B cell (primary cell): ENCODE results near the gene RPTOR. TPM values are rescaled to one million over a fixed set of nuclear protein-coding genes. Genes with fewer than 3 reads are reported as not detected.

Experiments used
- ATAC-seq: fragments of 200-7000 bp; cut with Tn5 transposase; one replicate; pipeline ENCODE4 v1.10.0; 2021; ENCODE audit warnings: low read depth, mild to moderate bottlenecking, moderate number of reproducible peaks, moderate library complexity
- CTCF ChIA-PET: fragments of 350-600 bp; sonication (Branson Sonifier 250); formaldehyde crosslinking; loops from one replicate; lab custom pipeline; 2021; ENCODE audit warnings: antibody characterized with exemption, inconsistent platforms; lab: Charles Lee
- POLR2A ChIA-PET: fragments of 350-600 bp; sonication (Branson Sonifier 250); formaldehyde crosslinking; loops from one replicate; lab custom pipeline; 2021; ENCODE audit warnings: antibody characterized with exemption; lab: Charles Lee
- DNase-seq: peaks from one replicate; pipeline ENCODE4 v3.0.0; 2013
- H2AFZ ChIP-seq: 2 replicates; pipeline ENCODE4 v1.6.1; 2012; ENCODE audit warnings: mild to moderate bottlenecking, low read depth, low read length; ENCODE audit not compliant: insufficient read depth, poor library complexity, severe bottlenecking
- H3K27ac ChIP-seq, 2 donors: 1 replicate in 1 of 2; 2 replicates in 1 of 2; pipeline ENCODE4 v1.5.1; 2012 to 2013; ENCODE audit warnings: low read length in 2 of 2, mild to moderate bottlenecking in 2 of 2, moderate library complexity in 1 of 2
- H3K27me3 ChIP-seq, 4 experiments: fragments of 200-600 bp in 1 of 4; sonication (generic) in 1 of 4; replicated peaks in 1 of 4; 1 replicate in 2 of 4; 2 replicates in 2 of 4; pipeline versions ENCODE4 v1.6.1 to v1.7.0; 2013 to 2016; ENCODE audit warnings: low read length in 3 of 4, mild to moderate bottlenecking in 2 of 4, mixed read lengths in 1 of 4, moderate library complexity in 1 of 4; ENCODE audit not compliant: insufficient read depth in 4 of 4, control insufficient read depth in 3 of 4; ENCODE audit errors: control extremely low read depth in 1 of 4
- H3K36me3 ChIP-seq, 2 experiments: replicated peaks in 1 of 2; 1 replicate in 1 of 2; 2 replicates in 1 of 2; pipeline versions ENCODE4 v1.6.1 to v1.7.1; 2013; ENCODE audit warnings: low read length in 1 of 2; ENCODE audit not compliant: insufficient read depth in 2 of 2, control insufficient read depth in 1 of 2; ENCODE audit errors: control extremely low read depth in 1 of 2, extremely low read depth in 1 of 2
- H3K4me1 ChIP-seq, 2 donors: fragments of 200-600 bp in 1 of 2; sonication (generic) in 1 of 2; 1 replicate in 1 of 2; 2 replicates in 1 of 2; pipeline versions ENCODE4 v1.5.1 to v1.6.1; 2013 to 2017; ENCODE audit warnings: low read length in 2 of 2; ENCODE audit not compliant: control insufficient read depth in 2 of 2, insufficient read depth in 2 of 2
- H3K4me2 ChIP-seq: replicated peaks from 2 replicates; pipeline ENCODE3; 2012; ENCODE audit warnings: mild to moderate bottlenecking, low read depth, low read length; ENCODE audit not compliant: poor library complexity, severe bottlenecking
- H3K4me3 ChIP-seq, 5 experiments: fragments of 200-600 bp in 1 of 5; sonication (generic) in 1 of 5; 1 replicate in 3 of 5; 2 replicates in 2 of 5; pipeline versions ENCODE4 v1.5.1 to v1.7.0; 2011 to 2016; ENCODE audit warnings: low read length in 4 of 5, mild to moderate bottlenecking in 4 of 5, low read depth in 2 of 5, control low read depth in 1 of 5, moderate library complexity in 1 of 5; ENCODE audit not compliant: insufficient read depth in 1 of 5; ENCODE audit errors: control extremely low read depth in 1 of 5, extremely low read depth in 1 of 5
- H3K79me2 ChIP-seq: fragments of 200-600 bp; sonication (generic); one replicate; pipeline ENCODE4 v1.6.0; 2016; ENCODE audit warnings: low read length; ENCODE audit not compliant: control insufficient read depth, insufficient read depth
- H3K9ac ChIP-seq: fragments of 200-600 bp; sonication (generic); 2 replicates; pipeline ENCODE4 v1.6.1; 2017; ENCODE audit warnings: mild to moderate bottlenecking, low read length, moderate library complexity
- H3K9me3 ChIP-seq, 3 donors: one replicate each; pipeline versions ENCODE4 v1.6.1 to v1.7.1; 2013; ENCODE audit warnings: low read length in 2 of 3; ENCODE audit not compliant: control insufficient read depth in 2 of 3, insufficient read depth in 1 of 3; ENCODE audit errors: control extremely low read depth in 1 of 3
- H4K20me1 ChIP-seq: 2 replicates; pipeline ENCODE4 v1.6.0; 2012; ENCODE audit warnings: mild to moderate bottlenecking, low read length; ENCODE audit not compliant: insufficient read depth, control insufficient read depth, poor library complexity, severe bottlenecking
- H3K27ac Mint-ChIP-seq: one replicate; pipeline ENCODE4 v1.8.0; 2021; ENCODE audit warnings: mixed read lengths
- H3K27me3 Mint-ChIP-seq: one replicate; pipeline ENCODE4 v1.8.0; 2021; ENCODE audit warnings: mixed read lengths
- H3K4me1 Mint-ChIP-seq: one replicate; pipeline ENCODE4 v1.8.0; 2021; ENCODE audit warnings: mixed read lengths
- H3K4me3 Mint-ChIP-seq: one replicate; pipeline ENCODE4 v1.8.0; 2021; ENCODE audit warnings: mixed read lengths
- H3K9me3 Mint-ChIP-seq: one replicate; pipeline ENCODE4 v1.8.0; 2022; ENCODE audit warnings: mixed read lengths; ENCODE audit not compliant: insufficient read depth
- EZH2 ChIP-seq: IDR thresholded peaks from 2 replicates; pipeline ENCODE4 v1.6.1; 2012; ENCODE audit warnings: borderline replicate concordance, low read depth, mild to moderate bottlenecking, moderate library complexity, low read length; ENCODE audit not compliant: insufficient read depth, poor library complexity, severe bottlenecking
- WGBS: methylation state at CpG from one replicate; pipeline ENCODE4 v1.1.5; 2013; ENCODE audit warnings: missing lambda C conversion rate; ENCODE audit not compliant: insufficient coverage; 5-methylcytosine and 5-hydroxymethylcytosine counted together
- intact Hi-C: fragments of 100-400 bp; cut with micrococcal nuclease; formaldehyde crosslinking; loops from one replicate; pipeline ENCODE4 v1.10.0; 2022
- polyA plus RNA-seq: library from polyadenylated mRNA; depleted of rRNA; stranded (reverse); fragments of >200 nt; gene quantifications from 2 replicates; pipeline ENCODE4 v1.2.3, GENCODE V29; 2012
- total RNA-seq, 2 donors: library from RNA; stranded (reverse); fragments of 120-200 nt in 1 of 2; gene quantifications; 1 replicate in 1 of 2; 2 replicates in 1 of 2; pipeline versions ENCODE4 v1.2.3 to v1.2.4, GENCODE V29; 2013 to 2022
- TF ChIP-seq, protein P1 (sequence below): fragments of 200-600 bp; IDR thresholded peaks from one replicate; pipeline ENCODE4 v1.8.0; 2022; ENCODE audit warnings: antibody characterized with exemption, mild to moderate bottlenecking

The RPTOR gene
- total and polyA plus RNA-seq, 2 donors (not counting 1 experiment from before 2014, with no cell fraction given) = 13.4 to 58.8 TPM

DNA sequence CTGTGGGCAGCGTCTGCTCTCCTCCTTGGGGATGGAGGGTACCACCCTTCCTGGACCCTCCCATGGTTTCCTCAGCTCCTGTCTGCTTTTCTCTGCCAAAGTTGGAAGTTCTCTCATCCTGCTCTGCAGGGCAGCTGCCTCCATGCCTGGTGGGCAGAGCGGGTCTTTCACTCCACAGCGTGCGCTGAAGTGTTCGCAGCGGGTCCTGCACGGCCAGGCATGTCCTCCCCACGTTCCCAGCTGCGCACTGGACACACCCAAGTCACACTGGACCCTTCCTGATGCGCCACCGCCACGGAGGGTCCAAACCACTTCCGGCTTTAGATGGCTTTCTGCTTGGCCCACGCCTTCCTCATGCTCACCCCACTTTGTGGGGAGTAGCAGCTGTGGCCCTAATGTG lies 34.5 kb upstream of the RPTOR start:
- TF ChIP-seq EZH2 = no peak
- TF ChIP-seq, protein P1, sequence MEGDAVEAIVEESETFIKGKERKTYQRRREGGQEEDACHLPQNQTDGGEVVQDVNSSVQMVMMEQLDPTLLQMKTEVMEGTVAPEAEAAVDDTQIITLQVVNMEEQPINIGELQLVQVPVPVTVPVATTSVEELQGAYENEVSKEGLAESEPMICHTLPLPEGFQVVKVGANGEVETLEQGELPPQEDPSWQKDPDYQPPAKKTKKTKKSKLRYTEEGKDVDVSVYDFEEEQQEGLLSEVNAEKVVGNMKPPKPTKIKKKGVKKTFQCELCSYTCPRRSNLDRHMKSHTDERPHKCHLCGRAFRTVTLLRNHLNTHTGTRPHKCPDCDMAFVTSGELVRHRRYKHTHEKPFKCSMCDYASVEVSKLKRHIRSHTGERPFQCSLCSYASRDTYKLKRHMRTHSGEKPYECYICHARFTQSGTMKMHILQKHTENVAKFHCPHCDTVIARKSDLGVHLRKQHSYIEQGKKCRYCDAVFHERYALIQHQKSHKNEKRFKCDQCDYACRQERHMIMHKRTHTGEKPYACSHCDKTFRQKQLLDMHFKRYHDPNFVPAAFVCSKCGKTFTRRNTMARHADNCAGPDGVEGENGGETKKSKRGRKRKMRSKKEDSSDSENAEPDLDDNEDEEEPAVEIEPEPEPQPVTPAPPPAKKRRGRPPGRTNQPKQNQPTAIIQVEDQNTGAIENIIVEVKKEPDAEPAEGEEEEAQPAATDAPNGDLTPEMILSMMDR = no peak
- no peak overlapping the region for H3K4me2 ChIP-seq
- no peak overlapping the region for H3K9ac ChIP-seq
- no peaks in the 10 kb centered on the region for H3K79me2 ChIP-seq
- H3K4me1 ChIP-seq = no peaks in the 10 kb centered on the region
- WGBS = 75% methylated on average over 14 of the region's 14 CpGs
- H3K27me3 ChIP-seq = peaks cover 0 to 7% (median under 1%) of the 10 kb centered on the region in 4 experiments
- Mint-ChIP-seq H3K4me1 (no peaks in the 10 kb centered on the region), H3K27ac (no peak overlapping the region), H3K27me3 (peaks cover 11% of the 10 kb centered on the region), H3K4me3 (no peak overlapping the region), H3K9me3 (no peaks in the 10 kb centered on the region)
- ChIA-PET CTCF (no interaction called here), POLR2A (no interaction called here)
- ATAC-seq (no peak), DNase-seq (no peak)
- no peaks in the 10 kb centered on the region for H4K20me1 ChIP-seq
- H2AFZ ChIP-seq = no peak overlapping the region
- H3K9me3 ChIP-seq = no peaks in the 10 kb centered on the region
- H3K4me3 ChIP-seq = no peak overlapping the region
- H3K36me3 ChIP-seq = no peaks in the 10 kb centered on the region
- no peak overlapping the region for H3K27ac ChIP-seq
- intact Hi-C loops = no loop called here

DNA sequence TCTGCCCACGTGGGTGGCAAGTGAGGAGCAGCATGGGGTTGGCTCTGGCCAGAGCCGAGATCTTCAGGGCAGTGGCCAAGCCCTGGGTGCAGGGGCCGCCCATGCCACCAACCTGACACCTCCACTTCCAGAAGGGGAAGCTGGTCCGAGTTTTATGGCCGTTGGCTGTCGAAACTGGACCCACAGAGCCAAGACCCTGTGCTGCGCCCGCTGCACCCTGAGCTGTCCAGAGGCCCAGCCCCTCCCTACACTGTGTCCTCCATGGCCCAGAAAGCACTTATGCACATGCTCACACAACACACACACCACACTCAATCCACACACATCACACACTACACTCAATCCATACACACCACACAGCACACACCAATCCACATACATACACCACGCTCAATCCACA lies 33.9 kb upstream of the RPTOR start:
- H3K27me3 Mint-ChIP-seq = peaks cover 11% of the 10 kb centered on the region
- Histone ChIP-seq H4K20me1 (no peaks in the 10 kb centered on the region), H3K36me3 (no peaks in the 10 kb centered on the region), H2AFZ (no peak overlapping the region), H3K4me3 (no peak overlapping the region), H3K27me3 (peaks cover 0 to 7% (median 0%) of the 10 kb centered on the region in 4 experiments), H3K79me2 (no peaks in the 10 kb centered on the region), H3K4me2 (no peak overlapping the region), H3K4me1 (no peaks in the 10 kb centered on the region), H3K9me3 (no peaks in the 10 kb centered on the region), H3K27ac (no peak overlapping the region), H3K9ac (no peak overlapping the region)
- intact Hi-C loops = no loop called here
- CTCF ChIA-PET = no interaction called here
- ATAC-seq = no peak
- no peak for DNase-seq
- no peaks in the 10 kb centered on the region for H3K4me1 Mint-ChIP-seq
- H3K9me3 Mint-ChIP-seq = no peaks in the 10 kb centered on the region
- WGBS = 71% methylated on average over 8 of the region's 9 CpGs
- POLR2A ChIA-PET = no interaction called here
- H3K27ac Mint-ChIP-seq = no peak overlapping the region
- H3K4me3 Mint-ChIP-seq = no peak overlapping the region
- TF ChIP-seq, protein P1 = no peak
- TF ChIP-seq EZH2 = no peak
